HCT116 (cell line): ENCODE measurements around the gene MCRIP1. TPM values are rescaled to one million over a fixed set of nuclear protein-coding genes. Genes with fewer than 3 reads are reported as not detected.

Source experiments
- ATAC-seq: fragments of 200-7000 bp; cut with Tn5 transposase; 2 replicates; pipeline ENCODE4 v1.9.1; 2020; ENCODE audit warnings: mild to moderate bottlenecking, moderate library complexity
- BruUV-seq: library from RNA; stranded (reverse); fragments of 400-500 nt; replicated peaks from 2 replicates; lab custom pipeline; 2021; lab: Mats Ljungman, UMichigan
- CTCF ChIA-PET: fragments of 300-600 bp; sonication (Branson Sonifier 250); formaldehyde crosslinking; loops from one replicate; lab custom pipeline; 2021; ENCODE audit warnings: antibody characterized with exemption; lab: Charles Lee
- POLR2A ChIA-PET: fragments of 300-600, 350-600 bp; sonication (Branson Sonifier 250); formaldehyde crosslinking; loops from one replicate; lab custom pipeline; 2021; ENCODE audit warnings: antibody characterized with exemption; lab: Charles Lee
- RAD21 ChIA-PET, 2 experiments: fragments of 300-600 bp; sonication (Branson Sonifier 250); formaldehyde crosslinking; loops; one replicate each; lab custom pipeline; 2023; ENCODE audit warnings: low total read pairs in 2 of 2; ENCODE audit not compliant: uncharacterized antibody in 2 of 2, unreplicated experiment in 2 of 2, low non-redundant PET in 1 of 2; lab: Charles Lee
- DNase-seq: peaks from one replicate; pipeline ENCODE4 v3.0.0-alpha.2; 2010; ENCODE audit warnings: low read depth, low spot score
- H2AFZ ChIP-seq: fragments of 200-600 bp; shearing (Covaris generic), sonication (generic); 2 replicates; pipeline ENCODE4 v1.6.1; 2017; ENCODE audit warnings: low read depth, mixed run types, mixed read lengths, antibody characterized with exemption, low read length; ENCODE audit not compliant: poor library complexity, severe bottlenecking
- H3K27ac ChIP-seq: 2 replicates; pipeline ENCODE4 v1.5.1; 2012; ENCODE audit warnings: low read depth, low read length
- H3K27me3 ChIP-seq: fragments of 200-600 bp; sonication (generic); 2 replicates; pipeline ENCODE4 v1.6.1; 2016; ENCODE audit warnings: mixed run types, low read length, mixed read lengths; ENCODE audit not compliant: insufficient read depth
- H3K36me3 ChIP-seq, 2 experiments: fragments of 200-500 bp in 1 of 2; fragments of 200-600 bp in 1 of 2; sonication (Bioruptor generic) in 1 of 2; sonication (generic) in 1 of 2; 2 replicates each; pipeline versions ENCODE4 v1.5.1 to v1.6.1; 2014 to 2016; ENCODE audit warnings: low read length in 2 of 2, inconsistent platforms in 1 of 2, mixed read lengths in 1 of 2, mixed run types in 1 of 2; ENCODE audit not compliant: insufficient read depth in 2 of 2, control insufficient read depth in 1 of 2
- H3K4me1 ChIP-seq, 2 experiments: fragments of 200-600 bp in 1 of 2; sonication (generic) in 1 of 2; 2 replicates each; pipeline versions ENCODE4 v1.5.1 to v1.6.1; 2012 to 2017; ENCODE audit warnings: low read length in 2 of 2, inconsistent platforms in 1 of 2, mild to moderate bottlenecking in 1 of 2, mixed read lengths in 1 of 2, mixed run types in 1 of 2, moderate library complexity in 1 of 2; ENCODE audit not compliant: insufficient read depth in 2 of 2, control insufficient read depth in 1 of 2
- H3K4me2 ChIP-seq: fragments of 200-600 bp; sonication (generic); 2 replicates; pipeline ENCODE4 v1.6.1; 2017; ENCODE audit warnings: mixed run types, low read length, mixed read lengths
- H3K4me3 ChIP-seq, 2 experiments: fragments of 200-600 bp in 1 of 2; sonication (generic) in 1 of 2; replicated peaks in 1 of 2; 2 replicates each; pipeline ENCODE4 v1.5.1; 2011 to 2016; ENCODE audit warnings: low read length in 2 of 2, control low read depth in 1 of 2, low read depth in 1 of 2, mild to moderate bottlenecking in 1 of 2, mixed read lengths in 1 of 2, mixed run types in 1 of 2
- H3K79me2 ChIP-seq: fragments of 200-600 bp; sonication (generic); 2 replicates; pipeline ENCODE4 v1.6.1; 2017; ENCODE audit warnings: mild to moderate bottlenecking, mixed run types, low read length, moderate library complexity, mixed read lengths; ENCODE audit not compliant: insufficient read depth
- H3K9ac ChIP-seq: fragments of 200-600 bp; sonication (generic); 2 replicates; pipeline ENCODE4 v1.6.1; 2016; ENCODE audit warnings: low read length, mixed read lengths
- H3K9me2 ChIP-seq: fragments of 200-600 bp; sonication (generic), shearing (Covaris generic); 2 replicates; pipeline ENCODE4 v1.6.1; 2017; ENCODE audit warnings: mixed run types, mild to moderate bottlenecking, moderate library complexity; ENCODE audit not compliant: insufficient read depth
- H3K9me3 ChIP-seq, 2 experiments: fragments of 200-500 bp in 1 of 2; fragments of 200-600 bp in 1 of 2; sonication (Bioruptor generic) in 1 of 2; sonication (generic) in 1 of 2; 2 replicates each; pipeline ENCODE4 v1.6.1; 2014 to 2017; ENCODE audit warnings: low read length in 2 of 2, mixed read lengths in 2 of 2, inconsistent platforms in 1 of 2, low read depth in 1 of 2, mild to moderate bottlenecking in 1 of 2, mixed run types in 1 of 2, moderate library complexity in 1 of 2; ENCODE audit not compliant: control insufficient read depth in 1 of 2, insufficient read depth in 1 of 2
- H4K20me1 ChIP-seq: fragments of 200-600 bp; sonication (generic), shearing (Covaris generic); 2 replicates; pipeline ENCODE4 v1.6.1; 2017; ENCODE audit warnings: mixed run types, mild to moderate bottlenecking, moderate library complexity; ENCODE audit not compliant: insufficient read depth
- ATF3 ChIP-seq: IDR thresholded peaks from 2 replicates; pipeline ENCODE4 v1.6.1; 2012
- CBX3 ChIP-seq: IDR thresholded peaks from 2 replicates; pipeline ENCODE4 v1.6.1; 2012; ENCODE audit warnings: low read depth
- CEBPB ChIP-seq: IDR thresholded peaks from 2 replicates; pipeline ENCODE4 v1.6.1; 2012; ENCODE audit warnings: low read depth
- CTCF ChIP-seq, 3 experiments: fragments of 200-600 bp in 1 of 3; sonication (generic) in 1 of 3; IDR thresholded peaks in 2 of 3; conservative IDR thresholded peaks in 1 of 3; 2 replicates each; pipeline ENCODE4 v1.5.1; 2012 to 2017; ENCODE audit warnings: low read depth in 2 of 3, low read length in 2 of 3, antibody characterized with exemption in 1 of 3, borderline replicate concordance in 1 of 3, control low read depth in 1 of 3, mild to moderate bottlenecking in 1 of 3, mixed read lengths in 1 of 3, mixed run types in 1 of 3, moderate library complexity in 1 of 3; ENCODE audit not compliant: insufficient read depth in 1 of 3
- EGR1 ChIP-seq: IDR thresholded peaks from 2 replicates; pipeline ENCODE4 v1.6.1; 2012; ENCODE audit warnings: low read depth
- ELF1 ChIP-seq: IDR thresholded peaks from 2 replicates; pipeline ENCODE4 v1.6.1; 2012; ENCODE audit warnings: low read depth, borderline replicate concordance
- EZH2phosphoT487 ChIP-seq: fragments of 200-600 bp; IDR thresholded peaks from 2 replicates; pipeline ENCODE4 v1.6.1; 2018; ENCODE audit warnings: antibody characterized with exemption, borderline replicate concordance
- FOSL1 ChIP-seq: IDR thresholded peaks from 2 replicates; pipeline ENCODE4 v1.6.1; 2012; ENCODE audit warnings: low read depth
- JUND ChIP-seq: IDR thresholded peaks from 2 replicates; pipeline ENCODE4 v1.6.1; 2012
- MAX ChIP-seq: IDR thresholded peaks from 2 replicates; pipeline ENCODE4 v1.6.1; 2012
- POLR2A ChIP-seq: IDR thresholded peaks from 2 replicates; pipeline ENCODE4 v1.7.0; 2011; ENCODE audit warnings: borderline replicate concordance; ENCODE audit not compliant: insufficient read depth, insufficient read length; ENCODE audit errors: extremely low read depth
- POLR2AphosphoS5 ChIP-seq: IDR thresholded peaks from 2 replicates; pipeline ENCODE4 v1.6.1; 2011; ENCODE audit warnings: mild to moderate bottlenecking, low read depth, low read length, moderate library complexity
- SP1 ChIP-seq: IDR thresholded peaks from 2 replicates; pipeline ENCODE4 v1.6.1; 2012; ENCODE audit warnings: low read depth
- SRF ChIP-seq: IDR thresholded peaks from 2 replicates; pipeline ENCODE4 v1.6.1; 2012; ENCODE audit warnings: low read depth
- TCF7L2 ChIP-seq: IDR thresholded peaks from 2 replicates; pipeline ENCODE4 v1.7.0; 2011; ENCODE audit warnings: borderline replicate concordance, inconsistent platforms; ENCODE audit not compliant: insufficient read depth, insufficient read length; ENCODE audit errors: extremely low read depth
- YY1 ChIP-seq: IDR thresholded peaks from 2 replicates; pipeline ENCODE4 v1.6.1; 2011; ENCODE audit warnings: low read length, low read depth, moderate library complexity, mild to moderate bottlenecking; ENCODE audit not compliant: insufficient replicate concordance; ENCODE audit errors: extremely low read depth
- ZBTB33 ChIP-seq: IDR thresholded peaks from 2 replicates; pipeline ENCODE4 v1.6.1; 2011; ENCODE audit warnings: mild to moderate bottlenecking, low read length, moderate library complexity; ENCODE audit not compliant: insufficient replicate concordance; ENCODE audit errors: extremely low read depth
- ZFX ChIP-seq: fragments of 450-650 bp; IDR thresholded peaks from 2 replicates; pipeline ENCODE4 v1.6.1; 2017
- ZNF274 ChIP-seq: fragments of 200-500 bp; sonication (Bioruptor generic); IDR thresholded peaks from 2 replicates; pipeline ENCODE4 v1.6.1; 2014; ENCODE audit warnings: mild to moderate bottlenecking, low read depth, low read length, inconsistent platforms
- intact Hi-C: fragments of 100-400 bp; cut with micrococcal nuclease; formaldehyde crosslinking; loops from 2 replicates; pipeline ENCODE4 v1.10.0; 2022
- total RNA-seq: library from RNA; stranded (reverse); gene quantifications from one replicate; pipeline ENCODE4 v1.2.1, GENCODE V29; 2021; ENCODE audit not compliant: unreplicated experiment

Gene MCRIP1
- total RNA-seq, 1 experiment from 2014 or later = 59.2 TPM

- peaks cover 3 to 16% of the 10 kb centered on the region in 2 experiments; a peak in 2 of 4 replicates for H3K4me1 ChIP-seq
- TF ChIP-seq CEBPB (no peak), CBX3 (no peak), ATF3 (no peak), POLR2A (no peak), CTCF (IDR thresholded peaks at IDR 0.05 in 2 of 3, conservative IDR thresholded peaks at IDR 0.05 in 1 of 3; ENCODE audit: borderline replicate concordance in 1 of 3, insufficient read depth in 1 of 3, low read depth in 2 of 3, low read length in 2 of 3) (no peak), MAX (no peak), POLR2AphosphoS5 (no peak), ZFX (no peak), FOSL1 (no peak), TCF7L2 (no peak), YY1 (no peak), EZH2phosphoT487 (no peak), SRF (no peak), JUND (no peak), ZNF274 (no peak), ELF1 (no peak), ZBTB33 (no peak), SP1 (no peak), EGR1 (no peak)
- TF ChIP-seq, all 23 proteins: peak for 0
- H3K9ac ChIP-seq = no peak overlapping the region
- no peak overlapping the region for H3K4me3 ChIP-seq
- CTCF ChIA-PET = no interaction called here
- no peaks in the 10 kb centered on the region for H3K79me2 ChIP-seq
- no peaks in the 10 kb centered on the region for H3K9me3 ChIP-seq
- no peak overlapping the region for H2AFZ ChIP-seq
- H4K20me1 ChIP-seq = no peaks in the 10 kb centered on the region
- peaks cover 3% of the 10 kb centered on the region; the same call in 1 of the 2 replicates for H3K27me3 ChIP-seq
- H3K36me3 ChIP-seq = no peaks in the 10 kb centered on the region
- H3K27ac ChIP-seq = no peak overlapping the region
- BruUV-seq = no TSS peak
- ATAC-seq (no peak), DNase-seq (no peak)
- POLR2A ChIA-PET = interaction anchor here (1.2 kb wide), 1 partner anchor 60 kb away, joined by 3 read pairs; no protein-coding TSS in a partner anchor
- H3K4me2 ChIP-seq = no peak overlapping the region
- RAD21 ChIA-PET = no interaction called here
- no peaks in the 10 kb centered on the region for H3K9me2 ChIP-seq
- intact Hi-C loops = no loop called here
Observed at GRCh38 chr17:81812571-81813370, 20.3 kb downstream of the MCRIP1 start.
